Mesendoderm (in vitro differentiated cells): Measurements from ENCODE around the gene GPRC5B.
A peak's percentile ranks its signal among the peaks of the same experiment; 100 is the strongest.

Source experiments
- DNase-seq: peaks from one replicate; pipeline ENCODE4 v3.0.0; 2013
- H2AK5ac ChIP-seq: 2 replicates; pipeline ENCODE4 v1.6.1; 2013; ENCODE audit warnings: low read length, inconsistent platforms
- H2BK120ac ChIP-seq: 2 replicates; pipeline ENCODE4 v1.6.1; 2013; ENCODE audit warnings: low read depth, mild to moderate bottlenecking, low read length, moderate library complexity, mixed read lengths
- H2BK15ac ChIP-seq: replicated peaks from 2 replicates; pipeline ENCODE4 v1.6.1; 2013; ENCODE audit warnings: low read depth, mild to moderate bottlenecking, moderate library complexity
- H2BK5ac ChIP-seq: 2 replicates; pipeline ENCODE4 v1.6.1; 2013; ENCODE audit warnings: low read length, inconsistent platforms
- H3K18ac ChIP-seq: 2 replicates; pipeline ENCODE4 v1.6.1; 2013; ENCODE audit warnings: mild to moderate bottlenecking, low read length, mixed read lengths
- H3K23ac ChIP-seq: one replicate; pipeline ENCODE4 v1.6.1; 2013; ENCODE audit warnings: low read length
- H3K27ac ChIP-seq: 2 replicates; pipeline ENCODE4 v1.5.1; 2013; ENCODE audit warnings: low read depth, mild to moderate bottlenecking, inconsistent platforms, low read length, moderate library complexity
- H3K27me3 ChIP-seq: 2 replicates; pipeline ENCODE4 v1.6.1; 2013; ENCODE audit warnings: low read length, control low read depth, mild to moderate bottlenecking, inconsistent platforms; ENCODE audit not compliant: insufficient read depth, poor library complexity
- H3K36me3 ChIP-seq: 2 replicates; pipeline ENCODE4 v1.6.1; 2013; ENCODE audit warnings: low read length, inconsistent platforms; ENCODE audit not compliant: control insufficient read depth, insufficient read depth
- H3K4ac ChIP-seq: one replicate; pipeline ENCODE4 v1.6.1; 2013; ENCODE audit warnings: low read depth, mild to moderate bottlenecking, low read length, moderate library complexity
- H3K4me1 ChIP-seq: 2 replicates; pipeline ENCODE4 v1.6.1; 2013; ENCODE audit warnings: low read depth, low read length, inconsistent platforms; ENCODE audit not compliant: control insufficient read depth
- H3K4me2 ChIP-seq: 2 replicates; pipeline ENCODE4 v1.6.1; 2013; ENCODE audit warnings: low read length
- H3K4me3 ChIP-seq: 2 replicates; pipeline ENCODE4 v1.5.1; 2013; ENCODE audit warnings: mild to moderate bottlenecking, low read length
- H3K56ac ChIP-seq: one replicate; pipeline ENCODE4 v1.6.1; 2013; ENCODE audit warnings: low read length
- H3K79me1 ChIP-seq: 2 replicates; pipeline ENCODE4 v1.6.1; 2013; ENCODE audit warnings: low read length, inconsistent platforms
- H3K79me2 ChIP-seq: 2 replicates; pipeline ENCODE4 v1.6.1; 2013; ENCODE audit warnings: mild to moderate bottlenecking, low read length; ENCODE audit not compliant: control insufficient read depth, insufficient read depth
- H3K9ac ChIP-seq: 2 replicates; pipeline ENCODE4 v1.6.1; 2013; ENCODE audit warnings: low read length, inconsistent platforms
- H4K5ac ChIP-seq: one replicate; pipeline ENCODE4 v1.6.1; 2013; ENCODE audit warnings: low read length
- H4K8ac ChIP-seq: one replicate; pipeline ENCODE4 v1.6.1; 2013; ENCODE audit warnings: low read depth, mild to moderate bottlenecking, control low read depth, low read length, moderate library complexity
- whole genome bisulfite sequencing: extraction: QIAGEN DNeasy Blood & Tissue Kit; methylation state at CpG from one replicate; pipeline ENCODE4 v1.1.7; 2013; ENCODE audit warnings: low lambda C conversion rate, missing lambda C conversion rate; ENCODE audit not compliant: insufficient coverage; ENCODE audit errors: extremely low coverage; 5-methylcytosine and 5-hydroxymethylcytosine counted together

The GPRC5B gene

GRCh38 chr16:19868421-19868820 lies 16.2 kb downstream of the GPRC5B start:
- peaks cover 5% of the 10 kb centered on the region for H3K36me3 ChIP-seq
- H3K27me3 ChIP-seq = no peaks in the 10 kb centered on the region
- H4K5ac ChIP-seq = no peak overlapping the region
- no peak overlapping the region for H3K23ac ChIP-seq
- H2BK15ac ChIP-seq = no peak overlapping the region
- no peak overlapping the region for H2BK5ac ChIP-seq
- no peak overlapping the region for H3K56ac ChIP-seq
- H3K4me2 ChIP-seq = no peak overlapping the region
- H3K18ac ChIP-seq = no peak overlapping the region
- H3K79me1 ChIP-seq = peaks cover 11% of the 10 kb centered on the region
- WGBS = no CpG with 5 or more reads among the region's 9 CpGs
- peaks cover 7% of the 10 kb centered on the region for H3K79me2 ChIP-seq
- no peak overlapping the region for H3K4me3 ChIP-seq
- no peaks in the 10 kb centered on the region for H3K4me1 ChIP-seq
- no peak overlapping the region for H3K4ac ChIP-seq
- H2AK5ac ChIP-seq = no peak overlapping the region
- no peak overlapping the region for H2BK120ac ChIP-seq
- no peak overlapping the region for H3K9ac ChIP-seq
- no peak overlapping the region for H4K8ac ChIP-seq
- no peak for DNase-seq
- no peak overlapping the region for H3K27ac ChIP-seq

DNA sequence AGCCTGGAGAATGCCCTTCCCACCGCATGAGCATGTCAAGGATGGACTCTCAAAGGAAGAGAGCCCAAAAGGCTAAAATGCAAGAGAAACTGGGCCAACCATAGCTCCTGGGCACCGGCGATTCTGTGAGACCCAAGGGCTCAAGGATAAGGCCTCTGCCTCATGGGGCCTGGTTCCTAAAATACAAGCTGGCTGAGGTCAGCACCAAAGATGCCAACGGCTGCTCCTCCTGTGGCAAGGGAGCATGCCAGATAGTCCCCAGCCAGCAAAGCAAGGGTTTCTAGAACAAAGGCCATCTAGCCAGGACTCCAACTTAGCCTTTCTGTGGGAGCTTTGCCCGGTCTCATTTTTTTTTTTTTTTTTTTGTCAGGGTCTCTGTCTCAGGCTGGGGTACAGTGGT lies 20.1 kb downstream of the GPRC5B start:
- no peaks in the 10 kb centered on the region for H3K79me2 ChIP-seq
- no peak overlapping the region for H3K4me2 ChIP-seq
- H2AK5ac ChIP-seq = no peak overlapping the region
- H3K36me3 ChIP-seq = peaks cover 1% of the 10 kb centered on the region
- no peak overlapping the region for H3K23ac ChIP-seq
- H2BK120ac ChIP-seq = no peak overlapping the region
- no peak overlapping the region for H3K4me3 ChIP-seq
- no peak overlapping the region for H4K8ac ChIP-seq
- H3K56ac ChIP-seq = no peak overlapping the region
- peaks cover 8% of the 10 kb centered on the region for H3K79me1 ChIP-seq
- no peak overlapping the region for H3K4ac ChIP-seq
- DNase-seq = no peak
- no peak overlapping the region for H3K18ac ChIP-seq
- no peak overlapping the region for H3K27ac ChIP-seq
- no peak overlapping the region for H3K9ac ChIP-seq
- H3K4me1 ChIP-seq = peaks cover 10% of the 10 kb centered on the region
- no CpG with 5 or more reads among the region's 5 CpGs for WGBS
- no peaks in the 10 kb centered on the region for H3K27me3 ChIP-seq
- H2BK5ac ChIP-seq = no peak overlapping the region
- H2BK15ac ChIP-seq = no peak overlapping the region
- no peak overlapping the region for H4K5ac ChIP-seq

DNA sequence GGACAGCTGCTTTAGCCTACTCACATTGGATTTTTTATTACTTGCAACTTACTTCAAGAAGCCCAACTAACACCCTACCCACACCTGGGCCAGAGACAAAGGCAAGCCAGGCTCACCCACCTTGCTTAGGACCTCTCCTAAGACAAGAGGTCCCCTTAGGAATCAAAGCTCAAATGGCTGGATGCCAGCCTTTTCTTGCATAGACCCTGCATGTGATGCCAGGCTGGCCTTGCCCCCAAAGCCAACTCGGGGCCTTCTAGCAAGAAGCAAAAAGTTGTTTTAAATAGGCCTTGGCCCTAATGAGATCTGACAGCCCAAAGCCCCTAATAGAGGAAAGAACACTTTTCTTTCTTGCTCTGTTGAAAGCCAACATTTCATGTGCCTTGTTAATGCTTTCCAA lies 20.7 kb downstream of the GPRC5B start:
- Histone ChIP-seq H3K4me2 (no peak overlapping the region), H2BK120ac (no peak overlapping the region), H3K4me1 (peaks cover 10% of the 10 kb centered on the region), H3K9ac (no peak overlapping the region), H4K8ac (no peak overlapping the region), H3K27me3 (no peaks in the 10 kb centered on the region), H3K79me2 (no peaks in the 10 kb centered on the region), H3K18ac (no peak overlapping the region), H3K4me3 (no peak overlapping the region), H2BK15ac (no peak overlapping the region), H3K36me3 (peaks cover 4% of the 10 kb centered on the region), H2BK5ac (no peak overlapping the region), H3K4ac (no peak overlapping the region), H3K27ac (no peak overlapping the region), H3K56ac (no peak overlapping the region), H4K5ac (no peak overlapping the region), H2AK5ac (no peak overlapping the region), H3K23ac (no peak overlapping the region), H3K79me1 (peaks cover 10% of the 10 kb centered on the region)
- no CpG with 5 or more reads among the region's 1 CpG for WGBS
- no peak for DNase-seq

GRCh38 chr16:19861811-19862327 lies 22.8 kb downstream of the GPRC5B start:
- Histone ChIP-seq H3K4me3 (no peak overlapping the region), H3K79me2 (no peaks in the 10 kb centered on the region), H2BK120ac (no peak overlapping the region), H2BK5ac (peak overlapping the region; percentile 16), H4K5ac (no peak overlapping the region), H3K4ac (no peak overlapping the region), H2BK15ac (no peak overlapping the region), H3K36me3 (peaks cover 4% of the 10 kb centered on the region), H4K8ac (no peak overlapping the region), H3K9ac (peak overlapping the region; percentile 48), H3K18ac (peak overlapping the region; percentile 33), H3K27me3 (no peaks in the 10 kb centered on the region), H2AK5ac (no peak overlapping the region), H3K4me2 (no peak overlapping the region), H3K56ac (peak overlapping the region; percentile 74), H3K23ac (no peak overlapping the region), H3K27ac (peak overlapping the region; percentile 46), H3K79me1 (peaks cover 7% of the 10 kb centered on the region), H3K4me1 (peaks cover 10% of the 10 kb centered on the region)
- no CpG with 5 or more reads among the region's 16 CpGs for WGBS
- DNase-seq = peak; percentile 70

GRCh38 chr16:19861133-19861532 lies 23.5 kb downstream of the GPRC5B start:
- Histone ChIP-seq H2AK5ac (no peak overlapping the region), H3K9ac (no peak overlapping the region), H3K4me1 (peaks cover 10% of the 10 kb centered on the region), H2BK120ac (no peak overlapping the region), H3K4ac (no peak overlapping the region), H3K79me2 (no peaks in the 10 kb centered on the region), H4K5ac (no peak overlapping the region), H2BK15ac (no peak overlapping the region), H3K79me1 (peaks cover 7% of the 10 kb centered on the region), H2BK5ac (no peak overlapping the region), H3K4me3 (no peak overlapping the region), H3K23ac (no peak overlapping the region), H3K27me3 (no peaks in the 10 kb centered on the region), H4K8ac (no peak overlapping the region), H3K36me3 (peaks cover 4% of the 10 kb centered on the region), H3K18ac (peak overlapping the region; percentile 33), H3K4me2 (no peak overlapping the region), H3K27ac (peak overlapping the region; percentile 46), H3K56ac (no peak overlapping the region)
- WGBS = no CpG with 5 or more reads among the region's 3 CpGs
- peak; percentile 48 for DNase-seq
